SK-N-SH treated with all-trans-retinoic acid at 6 μM for 48 hours (cell line): ENCODE data around the gene NOTUM.

ENCODE experiments used
- ATAC-seq: fragments of 200-7000 bp; cut with Tn5 transposase; 3 replicates; pipeline ENCODE4 v1.9.1; 2020; ENCODE audit warnings: mild to moderate bottlenecking, moderate library complexity
- BACH2 ChIP-seq: fragments of 250-450 bp; sonication (Bioruptor Pico); IDR thresholded peaks from 2 replicates; pipeline ENCODE4 v1.9.0; 2021; ENCODE audit warnings: mild to moderate bottlenecking, borderline replicate concordance
- CSDC2 ChIP-seq: fragments of 250-450 bp; sonication (Bioruptor Pico); IDR thresholded peaks from 2 replicates; pipeline ENCODE4 v1.5.0; 2020; ENCODE audit warnings: mild to moderate bottlenecking, moderate library complexity
- ESRRG ChIP-seq: fragments of 250-450 bp; sonication (Bioruptor Pico); IDR thresholded peaks from 2 replicates; pipeline ENCODE4 v1.6.1; 2021; ENCODE audit warnings: mild to moderate bottlenecking
- GLIS3 ChIP-seq: fragments of 250-450 bp; sonication (Bioruptor Pico); IDR thresholded peaks from 2 replicates; pipeline ENCODE4 v1.5.0; 2020; ENCODE audit warnings: mild to moderate bottlenecking, moderate library complexity
- ISL1 ChIP-seq: fragments of 250-450 bp; sonication (Bioruptor Pico); IDR thresholded peaks from 2 replicates; pipeline ENCODE4 v2.1.2; 2022; ENCODE audit warnings: mild to moderate bottlenecking, moderate library complexity
- OSR1 ChIP-seq: fragments of 250-450 bp; sonication (Bioruptor Pico); IDR thresholded peaks from 2 replicates; pipeline ENCODE4 v1.8.0; 2022; ENCODE audit warnings: moderate library complexity, mild to moderate bottlenecking, inconsistent platforms
- PATZ1 ChIP-seq: fragments of 250-450 bp; sonication (Bioruptor Pico); IDR thresholded peaks from 2 replicates; pipeline ENCODE4 v1.8.0; 2020; ENCODE audit warnings: mild to moderate bottlenecking, moderate library complexity, borderline replicate concordance
- PPARA ChIP-seq: fragments of 250-450 bp; sonication (Bioruptor Pico); IDR thresholded peaks from 2 replicates; pipeline ENCODE4 v1.5.0; 2020; ENCODE audit warnings: mild to moderate bottlenecking, borderline replicate concordance
- RARB ChIP-seq: fragments of 250-450 bp; sonication (Bioruptor Pico); IDR thresholded peaks from 2 replicates; pipeline ENCODE4 v1.8.0; 2021; ENCODE audit warnings: mild to moderate bottlenecking, moderate library complexity
- SNAI2 ChIP-seq: fragments of 250-450 bp; sonication (Bioruptor Pico); IDR thresholded peaks from 2 replicates; pipeline ENCODE4 v1.5.0; 2020; ENCODE audit warnings: mild to moderate bottlenecking, moderate library complexity
- ZC3H10 ChIP-seq: fragments of 250-450 bp; sonication (Bioruptor Pico); IDR thresholded peaks from 2 replicates; pipeline ENCODE4 v1.5.1; 2021; ENCODE audit warnings: mild to moderate bottlenecking, moderate library complexity
- ZFP30 ChIP-seq: fragments of 450-650 bp; formaldehyde crosslinking; IDR thresholded peaks from 2 replicates; pipeline ENCODE4 v1.5.0; 2022; ENCODE audit warnings: mild to moderate bottlenecking, moderate library complexity
- ZNF565 ChIP-seq: fragments of 450-650 bp; formaldehyde crosslinking; conservative IDR thresholded peaks from 2 replicates; pipeline ENCODE4 v1.5.0; 2020; ENCODE audit warnings: low read depth, mild to moderate bottlenecking, moderate library complexity
- ZNF70 ChIP-seq: fragments of 450-650 bp; formaldehyde crosslinking; IDR thresholded peaks from 2 replicates; pipeline ENCODE4 v1.5.0; 2020; ENCODE audit warnings: mild to moderate bottlenecking, moderate library complexity
- ZNF8 ChIP-seq: fragments of 450-650 bp; formaldehyde crosslinking; IDR thresholded peaks from 2 replicates; pipeline ENCODE4 v1.5.0; 2020; ENCODE audit warnings: mild to moderate bottlenecking, moderate library complexity

Gene NOTUM

GRCh38 chr17:81903896-81904599 is 56.9 kb downstream of the NOTUM start:
- ATAC-seq: no peak
- no peak for TF ChIP-seq ZNF8
- TF ChIP-seq ESRRG (CRISPR knock-in tag): no peak
- TF ChIP-seq ZC3H10 (CRISPR knock-in tag): no peak
- TF ChIP-seq ZFP30: no peak
- TF ChIP-seq PPARA: no peak
- no peak for TF ChIP-seq GLIS3 (CRISPR knock-in tag)
- TF ChIP-seq ZNF565 (CRISPR knock-in tag): no peak
- no peak for TF ChIP-seq PATZ1 (CRISPR knock-in tag)
- no peak for TF ChIP-seq CSDC2 (CRISPR knock-in tag)

- ATAC-seq: no peak
- no peak for TF ChIP-seq ISL1 (CRISPR knock-in tag)
- TF ChIP-seq SNAI2 (CRISPR knock-in tag): no peak
- no peak for TF ChIP-seq ZNF565 (CRISPR knock-in tag)
- no peak for TF ChIP-seq ESRRG (CRISPR knock-in tag)
- TF ChIP-seq ZNF8: no peak
- TF ChIP-seq BACH2 (CRISPR knock-in tag): no peak
- no peak for TF ChIP-seq ZNF70 (CRISPR knock-in tag)
- TF ChIP-seq RARB (CRISPR knock-in tag): no peak
- TF ChIP-seq OSR1 (CRISPR knock-in tag): no peak
- no peak for TF ChIP-seq ZFP30
These were observed 57.6 kb downstream of the NOTUM start for GRCh38 chr17:81903415-81903831.

GRCh38 chr17:81902653-81903414 is 58.2 kb downstream of the NOTUM start:
- TF ChIP-seq ZC3H10 (CRISPR knock-in tag) (no peak), SNAI2 (CRISPR knock-in tag) (no peak), PATZ1 (CRISPR knock-in tag) (no peak), GLIS3 (CRISPR knock-in tag) (no peak)
- no peak for ATAC-seq
